ENCODE measurements around the gene LAMA5.

DNA sequence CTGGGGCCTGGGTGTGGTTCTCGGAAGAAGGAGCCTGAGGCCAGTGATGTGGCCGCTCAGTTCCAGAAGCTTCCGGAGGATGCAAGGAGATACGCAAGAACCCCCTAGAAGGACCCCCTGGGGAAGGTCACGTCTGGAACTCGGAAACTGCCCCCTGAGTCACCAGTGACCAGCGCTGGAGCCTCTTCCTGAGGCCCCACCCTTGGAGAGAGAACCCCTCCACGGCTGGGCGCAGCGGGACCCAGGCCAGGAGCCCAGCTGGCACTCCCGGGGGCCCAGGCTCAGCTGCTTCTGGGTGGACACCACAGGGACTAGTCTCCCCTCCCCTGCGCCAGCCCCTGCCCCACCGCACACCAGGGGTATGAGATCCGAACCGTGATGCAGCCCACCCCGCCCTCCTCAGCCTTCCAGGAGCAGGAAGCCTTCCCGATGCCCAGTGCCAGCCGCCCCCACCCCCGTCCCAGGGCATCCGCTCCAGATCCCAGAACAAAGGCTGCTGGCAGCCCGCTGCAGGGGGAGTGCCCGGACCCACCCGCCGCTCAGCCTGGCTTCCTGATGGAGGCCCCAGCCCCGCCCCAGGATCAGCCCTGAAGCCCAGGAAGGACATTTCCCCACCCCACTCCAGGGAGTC, 7.5 kb downstream of the LAMA5 start:
- TF ChIP-seq, protein P1, sequence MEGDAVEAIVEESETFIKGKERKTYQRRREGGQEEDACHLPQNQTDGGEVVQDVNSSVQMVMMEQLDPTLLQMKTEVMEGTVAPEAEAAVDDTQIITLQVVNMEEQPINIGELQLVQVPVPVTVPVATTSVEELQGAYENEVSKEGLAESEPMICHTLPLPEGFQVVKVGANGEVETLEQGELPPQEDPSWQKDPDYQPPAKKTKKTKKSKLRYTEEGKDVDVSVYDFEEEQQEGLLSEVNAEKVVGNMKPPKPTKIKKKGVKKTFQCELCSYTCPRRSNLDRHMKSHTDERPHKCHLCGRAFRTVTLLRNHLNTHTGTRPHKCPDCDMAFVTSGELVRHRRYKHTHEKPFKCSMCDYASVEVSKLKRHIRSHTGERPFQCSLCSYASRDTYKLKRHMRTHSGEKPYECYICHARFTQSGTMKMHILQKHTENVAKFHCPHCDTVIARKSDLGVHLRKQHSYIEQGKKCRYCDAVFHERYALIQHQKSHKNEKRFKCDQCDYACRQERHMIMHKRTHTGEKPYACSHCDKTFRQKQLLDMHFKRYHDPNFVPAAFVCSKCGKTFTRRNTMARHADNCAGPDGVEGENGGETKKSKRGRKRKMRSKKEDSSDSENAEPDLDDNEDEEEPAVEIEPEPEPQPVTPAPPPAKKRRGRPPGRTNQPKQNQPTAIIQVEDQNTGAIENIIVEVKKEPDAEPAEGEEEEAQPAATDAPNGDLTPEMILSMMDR (IDR thresholded peaks at IDR 0.05): no peak
- TF ChIP-seq EZH2 (IDR thresholded peaks at IDR 0.05; ENCODE audit: borderline replicate concordance, insufficient read depth, low read depth, low read length, poor library complexity, severe bottlenecking): no peak

Measured in B cell (primary cell).